ENCODE measurements around the gene TBX1. TPM values are rescaled to one million over a fixed set of nuclear protein-coding genes. Genes with fewer than 3 reads are reported as not detected.

Gene TBX1
- total RNA-seq, 1 donor from 2014 or later, result not detected

DNA sequence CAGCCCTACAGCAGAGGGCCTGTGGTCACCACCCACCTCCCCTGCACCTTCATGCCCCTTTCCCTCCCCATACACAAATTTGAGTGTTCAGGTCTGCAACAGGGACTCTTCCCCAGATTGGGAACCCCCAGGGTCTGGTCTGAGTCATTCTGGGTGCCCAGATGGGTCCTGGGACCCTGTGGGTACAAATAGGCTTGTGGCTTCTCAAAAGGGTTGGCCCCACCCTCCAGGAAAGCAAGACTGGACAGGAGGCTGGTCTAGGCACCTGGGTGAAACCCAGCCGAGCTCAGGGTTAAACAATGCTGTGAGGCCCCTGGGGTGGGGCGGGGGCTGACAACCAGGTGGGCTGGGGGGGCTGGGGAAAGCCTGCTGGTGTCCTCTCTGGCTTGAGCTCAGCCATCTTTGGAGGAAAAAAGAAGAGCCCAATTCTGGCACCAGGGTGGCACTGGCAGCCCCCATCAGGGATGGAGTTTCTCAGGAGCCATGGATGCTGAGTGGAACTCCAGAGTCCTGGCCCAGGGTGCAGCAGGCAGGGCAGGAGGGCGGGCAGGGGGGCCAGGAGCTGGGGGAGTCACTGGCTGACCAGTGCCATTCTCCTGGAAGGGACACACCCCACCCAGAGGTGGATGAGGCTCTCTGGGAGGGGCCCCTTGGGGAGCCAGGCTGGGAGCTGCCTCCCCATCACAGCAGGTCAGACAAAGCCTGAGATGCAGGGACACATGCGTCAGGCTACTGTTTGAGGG lies 45.2 kb upstream of the TBX1 start:
- H3K36me3 ChIP-seq, result no peaks in the 10 kb centered on the region
- no peak for DNase-seq (ENCODE audit: low spot score in 2 of 2)
- H3K4me3 ChIP-seq, result peak overlapping the region; percentile 70 to 90
- no peaks in the 10 kb centered on the region for H3K27me3 ChIP-seq
- H3K9me3 ChIP-seq, result no peaks in the 10 kb centered on the region
- no peak for TF ChIP-seq CTCF (IDR thresholded peaks at IDR 0.05)
- peak overlapping the region; percentile 1 to 33 for H3K27ac ChIP-seq
- peaks cover 13 to 31% of the 10 kb centered on the region in 2 donors for H3K4me1 ChIP-seq
- intact Hi-C loops (cut with DNase I), result loop anchor here (5.0 to 10.0 kb wide), 6 partner anchors 81 to 571 kb away; partner anchors contain the start of genes CLTCL1, ESS2, HIRA and MRPL40

DNA sequence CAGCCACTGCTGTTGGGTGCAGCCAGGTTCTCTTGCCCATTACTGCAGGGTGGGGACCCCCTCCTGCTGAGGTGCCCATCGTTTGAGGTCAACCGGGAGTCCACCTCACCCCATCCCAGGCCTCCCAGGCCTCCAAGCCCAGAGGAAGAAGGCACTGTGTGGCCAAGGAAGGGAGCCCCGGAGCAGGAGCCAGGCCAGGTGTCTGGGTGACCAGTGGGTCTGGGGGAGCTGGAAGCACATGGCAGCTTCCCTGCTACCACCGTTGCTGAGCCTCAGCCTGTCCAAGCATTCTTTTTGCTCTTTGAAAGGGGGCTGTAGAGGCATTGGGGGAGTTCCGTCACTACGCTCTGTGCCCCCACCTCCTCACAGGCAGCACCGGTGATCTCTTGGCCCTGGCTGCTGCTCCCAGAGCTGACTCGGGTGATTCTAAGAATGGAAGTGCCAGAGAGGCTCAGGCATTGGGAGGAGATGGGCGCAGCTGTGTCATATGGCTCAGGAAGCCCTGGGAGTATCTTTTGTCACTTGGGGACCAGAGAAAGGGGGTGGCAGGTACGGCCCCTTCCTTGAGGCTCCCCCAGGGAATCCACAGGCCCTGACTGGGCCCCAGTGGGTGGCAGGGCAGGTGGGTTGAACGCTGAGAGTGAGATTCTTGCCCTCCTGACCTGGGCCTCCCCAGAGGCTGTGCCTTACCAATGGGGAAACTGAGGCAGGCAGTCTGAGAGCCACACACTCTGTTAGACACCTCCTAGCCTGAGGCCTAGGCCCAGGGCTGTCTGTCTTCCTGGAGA lies 44.3 kb upstream of the TBX1 start:
- no peak for TF ChIP-seq CTCF (IDR thresholded peaks at IDR 0.05)
- no peak for DNase-seq (ENCODE audit: low spot score in 2 of 2)
- H3K4me1 ChIP-seq, result peaks cover 13 to 31% of the 10 kb centered on the region in 2 donors
- H3K4me3 ChIP-seq, result no peak overlapping the region
- H3K9me3 ChIP-seq, result no peaks in the 10 kb centered on the region
- no peaks in the 10 kb centered on the region for H3K36me3 ChIP-seq
- H3K27ac ChIP-seq, result no peak overlapping the region
- intact Hi-C loops (cut with DNase I), result loop anchor here (5.0 to 10.0 kb wide), 6 partner anchors 81 to 571 kb away; partner anchors contain the start of genes CLTCL1, ESS2, HIRA and MRPL40
- H3K27me3 ChIP-seq, result no peaks in the 10 kb centered on the region

DNA sequence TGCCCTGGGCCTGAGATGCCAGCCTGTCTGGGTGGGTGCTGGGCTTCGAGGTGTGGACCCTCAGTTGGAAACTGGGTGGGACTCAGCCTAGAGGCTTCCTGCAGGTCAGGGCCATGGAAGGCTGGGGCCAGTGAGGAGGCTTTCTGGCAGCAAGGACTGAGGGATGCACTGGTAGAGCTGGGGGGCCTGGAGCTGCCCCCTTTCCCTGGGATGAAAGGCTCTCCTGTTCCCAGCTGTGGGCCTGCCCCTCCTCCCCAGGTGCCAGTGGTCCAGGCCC lies 43.8 kb upstream of the TBX1 start:
- no peak for TF ChIP-seq CTCF (IDR thresholded peaks at IDR 0.05)
- H3K36me3 ChIP-seq, result peaks cover 3 to 5% of the 10 kb centered on the region in 2 donors
- H3K27ac ChIP-seq, result no peak overlapping the region
- H3K4me3 ChIP-seq, result no peak overlapping the region
- intact Hi-C loops (cut with DNase I), result loop anchor here (5.0 to 10.0 kb wide), 6 partner anchors 82 to 572 kb away; partner anchors contain the start of genes CLTCL1, ESS2, HIRA and MRPL40
- H3K9me3 ChIP-seq, result no peaks in the 10 kb centered on the region
- no peaks in the 10 kb centered on the region for H3K27me3 ChIP-seq
- peaks cover 13 to 31% of the 10 kb centered on the region in 2 donors for H3K4me1 ChIP-seq
- DNase-seq (ENCODE audit: low spot score in 2 of 2), result no peak

- Histone ChIP-seq H3K4me1 (peaks cover 13 to 31% of the 10 kb centered on the region in 2 donors), H3K4me3 (peak overlapping the region in 1 of 2 donors; percentile 87), H3K27ac (no peak overlapping the region), H3K27me3 (no peaks in the 10 kb centered on the region), H3K36me3 (peaks cover 8% of the 10 kb centered on the region in 2 donors), H3K9me3 (no peaks in the 10 kb centered on the region)
- DNase-seq (ENCODE audit: low spot score in 2 of 2), result no peak
- intact Hi-C loops (cut with DNase I), result loop anchor here (5.0 to 10.0 kb wide), 6 partner anchors 82 to 572 kb away; partner anchors contain the start of genes CLTCL1, ESS2, HIRA and MRPL40
- TF ChIP-seq CTCF (IDR thresholded peaks at IDR 0.05), result no peak
These were observed 43.4 kb upstream of the TBX1 start for GRCh38 chr22:19717181-19717580.

GRCh38 chr22:19717691-19718455 lies 42.7 kb upstream of the TBX1 start:
- H3K4me1 ChIP-seq, result peaks cover 13 to 31% of the 10 kb centered on the region in 2 donors
- no peaks in the 10 kb centered on the region for H3K9me3 ChIP-seq
- peaks cover 10 to 14% of the 10 kb centered on the region in 2 donors for H3K36me3 ChIP-seq
- peak overlapping the region; percentile 85 to 87 for H3K4me3 ChIP-seq
- peak overlapping the region; percentile 78 to 80 for H3K27ac ChIP-seq
- peak; percentile 89 to 97 (median 91) for TF ChIP-seq CTCF (IDR thresholded peaks at IDR 0.05)
- intact Hi-C loops (cut with DNase I), result loop anchor here (1.0 to 10.0 kb wide), 9 partner anchors 39 to 573 kb away; partner anchors contain the start of genes CDC45, CLTCL1, ESS2 and GNB1L
- no peaks in the 10 kb centered on the region for H3K27me3 ChIP-seq
- peak in 1 of 2 donors; percentile 87 for DNase-seq (ENCODE audit: low spot score in 2 of 2)
